ENCODE data around the gene PRR30. TPM values are rescaled to one million over a fixed set of nuclear protein-coding genes. Genes with fewer than 3 reads are reported as not detected.

PRR30 gene
- total and polyA plus RNA-seq, 2 donors from 2014 or later: not detected

GRCh38 chr2:27102329-27102728, 36.9 kb downstream of the PRR30 start:
- FAIRE-seq (no peak), DNase-seq (peak in 1 of 5 donors; percentile 40)
- intact Hi-C loops (cut with DNase I): no loop called here

GRCh38 chr2:27100036-27100435, 39.2 kb downstream of the PRR30 start:
- no peaks in the 10 kb centered on the region for H3K27me3 ChIP-seq (ENCODE audit: control insufficient read depth, insufficient read depth, low read length)
- DNase-seq (peak in 1 of 5 donors; percentile 69), FAIRE-seq (no peak)
- no peak for TF ChIP-seq CTCF (IDR thresholded peaks at IDR 0.05; ENCODE audit: borderline replicate concordance, extremely low read depth, insufficient read depth)
- no peak overlapping the region for H3K9ac ChIP-seq (ENCODE audit: low read length in 3 of 3)
- H3K27ac ChIP-seq (ENCODE audit: low read depth in 2 of 2, low read length in 2 of 2): no peak overlapping the region
- intact Hi-C loops (cut with DNase I): no loop called here
- H3K4me3 ChIP-seq (ENCODE audit: low read length in 3 of 3): no peak overlapping the region
- peaks cover 0 to 12% (median 6%) of the 10 kb centered on the region in 3 donors for H3K4me1 ChIP-seq (ENCODE audit: control insufficient read depth in 2 of 3, insufficient read depth in 2 of 3, low read depth in 1 of 3, low read length in 3 of 3)
- peaks cover 0 to 11% (median 2%) of the 10 kb centered on the region in 3 donors for H3K36me3 ChIP-seq (ENCODE audit: control insufficient read depth in 2 of 3, insufficient read depth in 3 of 3, low read length in 3 of 3)
- H3K9me3 ChIP-seq (ENCODE audit: control insufficient read depth in 2 of 3, insufficient read depth in 1 of 3, low read length in 3 of 3): no peaks in the 10 kb centered on the region

More at GRCh38 chr2:27102329-27102728, 36.9 kb downstream of the PRR30 start:
- Histone ChIP-seq H3K36me3 (ENCODE audit: control insufficient read depth in 2 of 3, insufficient read depth in 3 of 3, low read length in 3 of 3) (peaks cover 0 to 11% (median 2%) of the 10 kb centered on the region in 3 donors), H3K4me3 (ENCODE audit: low read length in 3 of 3) (no peak overlapping the region), H3K4me1 (ENCODE audit: control insufficient read depth in 2 of 3, insufficient read depth in 2 of 3, low read depth in 1 of 3, low read length in 3 of 3) (no peaks in the 10 kb centered on the region), H3K9me3 (ENCODE audit: control insufficient read depth in 2 of 3, insufficient read depth in 1 of 3, low read length in 3 of 3) (no peaks in the 10 kb centered on the region), H3K9ac (ENCODE audit: low read length in 3 of 3) (no peak overlapping the region), H3K27me3 (ENCODE audit: control insufficient read depth, insufficient read depth, low read length) (no peaks in the 10 kb centered on the region), H3K27ac (ENCODE audit: low read depth in 2 of 2, low read length in 2 of 2) (no peak overlapping the region)
- TF ChIP-seq CTCF (IDR thresholded peaks at IDR 0.05; ENCODE audit: borderline replicate concordance, extremely low read depth, insufficient read depth): no peak

GRCh38 chr2:27099334-27099955, 39.8 kb downstream of the PRR30 start:
- intact Hi-C loops (cut with DNase I): loop anchor here (10.0 kb wide), 1 partner anchor 205 kb away; the partner anchor contains the start of gene UCN

More at GRCh38 chr2:27099334-27099955, 39.8 kb downstream of the PRR30 start:
- TF ChIP-seq CTCF (IDR thresholded peaks at IDR 0.05; ENCODE audit: borderline replicate concordance, extremely low read depth, insufficient read depth): no peak
- no peaks in the 10 kb centered on the region for H3K27me3 ChIP-seq (ENCODE audit: control insufficient read depth, insufficient read depth, low read length)
- H3K27ac ChIP-seq (ENCODE audit: low read depth in 2 of 2, low read length in 2 of 2): no peak overlapping the region
- FAIRE-seq (no peak), DNase-seq (peak in 1 of 5 donors; percentile 49)
- no peaks in the 10 kb centered on the region for H3K9me3 ChIP-seq (ENCODE audit: control insufficient read depth in 2 of 3, insufficient read depth in 1 of 3, low read length in 3 of 3)
- peaks cover 0 to 17% (median 6%) of the 10 kb centered on the region in 3 donors for H3K4me1 ChIP-seq (ENCODE audit: control insufficient read depth in 2 of 3, insufficient read depth in 2 of 3, low read depth in 1 of 3, low read length in 3 of 3)
- H3K4me3 ChIP-seq (ENCODE audit: low read length in 3 of 3): no peak overlapping the region
- no peak overlapping the region for H3K9ac ChIP-seq (ENCODE audit: low read length in 3 of 3)
- peaks cover 0 to 11% (median 2%) of the 10 kb centered on the region in 3 donors for H3K36me3 ChIP-seq (ENCODE audit: control insufficient read depth in 2 of 3, insufficient read depth in 3 of 3, low read length in 3 of 3)
